ENCODE results near the gene FRMD4A. TPM values are rescaled to one million over a fixed set of nuclear protein-coding genes. Genes with fewer than 3 reads are reported as not detected.
"Not testable (repeated sequence)": the region's sequence is repeated elsewhere in the genome, so short reads cannot be mapped to it uniquely, and the experiment has no call there.

Gene FRMD4A
- total RNA-seq, 1 experiment from 2014 or later = 18.3 TPM

- H3K79me2 ChIP-seq (ENCODE audit: low read depth) = no peaks in the 10 kb centered on the region
These were observed 464.8 kb downstream of the FRMD4A start for GRCh38 chr10:13865758-13866491.

GRCh38 chr10:13865220-13865619, 465.5 kb downstream of the FRMD4A start:
- peak overlapping the region; percentile 93 for H3K27ac ChIP-seq

More at GRCh38 chr10:13865758-13866491, 464.8 kb downstream of the FRMD4A start:
- Histone ChIP-seq H3K4me1 (replicated peaks; ENCODE audit: insufficient read depth) (peaks cover 30% of the 10 kb centered on the region), H3K4me3 (peak overlapping the region; percentile 35; the same call in 1 of the 2 replicates), H4K20me1 (ENCODE audit: insufficient read depth) (no peaks in the 10 kb centered on the region), H3K9me2 (ENCODE audit: insufficient read depth) (no peaks in the 10 kb centered on the region), H3K36me3 (ENCODE audit: low read depth) (no peaks in the 10 kb centered on the region), H3K9me3 (ENCODE audit: insufficient read depth, low read depth) (no peaks in the 10 kb centered on the region), H3K27ac (peak overlapping the region; percentile 93), H3F3A (ENCODE audit: insufficient read depth, low read depth) (peaks cover 27% of the 10 kb centered on the region), H2AFZ (no peak overlapping the region; the same call in 1 of the 2 replicates), H3K4me2 (peak overlapping the region; percentile 71), H3K27me3 (ENCODE audit: insufficient read depth, low read depth) (no peaks in the 10 kb centered on the region)
- ChIA-PET POLR2A (ENCODE audit: unreplicated experiment) (no interaction called here), CTCF (interaction anchor here (0.5 to 0.7 kb wide), 2 partner anchors 71 to 661 kb away, joined by 3 to 4 read pairs; no protein-coding TSS in a partner anchor)
- intact Hi-C loops (cut with micrococcal nuclease; ENCODE audit: unreplicated experiment) = loop anchor here (1.0 kb wide), 1 partner anchor 16 kb away; no protein-coding TSS in a partner anchor
- DNase-seq = peak; percentile 68 to 92
- no peak for TF ChIP-seq EZH2 (IDR thresholded peaks at IDR 0.05; ENCODE audit: low read depth)
- TF ChIP-seq, protein P1, sequence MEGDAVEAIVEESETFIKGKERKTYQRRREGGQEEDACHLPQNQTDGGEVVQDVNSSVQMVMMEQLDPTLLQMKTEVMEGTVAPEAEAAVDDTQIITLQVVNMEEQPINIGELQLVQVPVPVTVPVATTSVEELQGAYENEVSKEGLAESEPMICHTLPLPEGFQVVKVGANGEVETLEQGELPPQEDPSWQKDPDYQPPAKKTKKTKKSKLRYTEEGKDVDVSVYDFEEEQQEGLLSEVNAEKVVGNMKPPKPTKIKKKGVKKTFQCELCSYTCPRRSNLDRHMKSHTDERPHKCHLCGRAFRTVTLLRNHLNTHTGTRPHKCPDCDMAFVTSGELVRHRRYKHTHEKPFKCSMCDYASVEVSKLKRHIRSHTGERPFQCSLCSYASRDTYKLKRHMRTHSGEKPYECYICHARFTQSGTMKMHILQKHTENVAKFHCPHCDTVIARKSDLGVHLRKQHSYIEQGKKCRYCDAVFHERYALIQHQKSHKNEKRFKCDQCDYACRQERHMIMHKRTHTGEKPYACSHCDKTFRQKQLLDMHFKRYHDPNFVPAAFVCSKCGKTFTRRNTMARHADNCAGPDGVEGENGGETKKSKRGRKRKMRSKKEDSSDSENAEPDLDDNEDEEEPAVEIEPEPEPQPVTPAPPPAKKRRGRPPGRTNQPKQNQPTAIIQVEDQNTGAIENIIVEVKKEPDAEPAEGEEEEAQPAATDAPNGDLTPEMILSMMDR (conservative IDR thresholded peaks at IDR 0.05) = no peak
- no TSS peak for BruUV-seq (replicated peaks)

DNA sequence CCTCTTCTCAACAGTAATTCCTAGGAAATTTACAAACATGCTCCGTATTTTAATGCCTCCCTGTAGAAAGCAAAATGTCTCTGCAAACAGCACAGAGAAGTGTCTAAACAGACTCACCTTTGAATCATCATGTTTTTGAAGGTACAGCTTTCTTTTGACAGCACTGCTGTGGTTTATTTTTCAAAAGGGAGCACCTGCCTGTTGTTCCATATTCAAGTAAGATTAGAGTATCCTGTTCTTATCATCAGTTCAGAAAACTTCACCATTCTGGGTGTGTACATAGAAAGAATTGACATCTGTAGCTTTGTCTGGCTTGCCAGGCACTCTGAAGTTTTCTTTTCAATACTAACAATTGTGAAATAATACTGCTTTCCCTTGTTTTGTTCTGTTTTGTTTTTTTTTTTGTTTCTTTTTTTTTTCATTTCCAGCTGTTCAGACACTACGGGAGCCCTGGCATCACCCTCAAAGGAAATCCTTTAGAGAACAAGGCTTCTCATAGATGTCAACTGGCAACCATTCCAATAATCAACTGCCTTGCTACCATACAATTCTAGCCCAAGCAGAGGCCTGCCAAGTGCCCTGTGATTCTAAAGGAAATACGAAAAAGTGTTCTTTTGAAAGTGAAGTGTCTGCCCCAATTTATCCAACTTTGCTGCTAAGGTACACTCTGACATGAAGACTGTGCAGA, 468.0 kb downstream of the FRMD4A start:
- Histone ChIP-seq H3K27me3 (ENCODE audit: insufficient read depth, low read depth) (no peaks in the 10 kb centered on the region), H3K4me2 (no peak overlapping the region), H3K9me2 (ENCODE audit: insufficient read depth) (no peaks in the 10 kb centered on the region), H3F3A (ENCODE audit: insufficient read depth, low read depth) (peaks cover 27% of the 10 kb centered on the region), H3K79me2 (ENCODE audit: low read depth) (no peaks in the 10 kb centered on the region), H2AFZ (no peak overlapping the region), H3K4me1 (replicated peaks; ENCODE audit: insufficient read depth) (peaks cover 30% of the 10 kb centered on the region), H3K9me3 (ENCODE audit: insufficient read depth, low read depth) (no peaks in the 10 kb centered on the region), H3K36me3 (ENCODE audit: low read depth) (no peaks in the 10 kb centered on the region), H4K20me1 (ENCODE audit: insufficient read depth) (no peaks in the 10 kb centered on the region), H3K4me3 (no peak overlapping the region), H3K27ac (no peak overlapping the region)
- DNase-seq = no peak
- intact Hi-C loops (cut with micrococcal nuclease; ENCODE audit: unreplicated experiment) = no loop called here
- TF ChIP-seq EZH2 (IDR thresholded peaks at IDR 0.05; ENCODE audit: low read depth) = no peak
- TF ChIP-seq, protein P1 (conservative IDR thresholded peaks at IDR 0.05) = no peak
- POLR2A ChIA-PET (ENCODE audit: unreplicated experiment) = interaction anchor here (0.5 to 0.8 kb wide), 2 partner anchors 101 to 296 kb away, joined by 4 to 8 read pairs; no protein-coding TSS in a partner anchor
- CTCF ChIA-PET = interaction anchor here (0.5 kb wide), 1 partner anchor 336 kb away, joined by 5 read pairs; no protein-coding TSS in a partner anchor
- no TSS peak for BruUV-seq (replicated peaks)

More at GRCh38 chr10:13865220-13865619, 465.5 kb downstream of the FRMD4A start:
- H4K20me1 ChIP-seq (ENCODE audit: insufficient read depth); POLR2A ChIA-PET (ENCODE audit: unreplicated experiment); H2AFZ ChIP-seq; H3K36me3 ChIP-seq (ENCODE audit: low read depth); H3K27me3 ChIP-seq (ENCODE audit: insufficient read depth, low read depth); BruUV-seq (replicated peaks); H3K79me2 ChIP-seq (ENCODE audit: low read depth); intact Hi-C loops (cut with micrococcal nuclease; ENCODE audit: unreplicated experiment); H3K9me3 ChIP-seq (ENCODE audit: insufficient read depth, low read depth); DNase-seq; H3K9me2 ChIP-seq (ENCODE audit: insufficient read depth): not testable (repeated sequence)
- CTCF ChIA-PET = interaction anchor here (0.5 to 0.6 kb wide), 2 partner anchors 624 to 662 kb away, joined by 3 to 4 read pairs; no protein-coding TSS in a partner anchor
- H3F3A ChIP-seq (ENCODE audit: insufficient read depth, low read depth) = peaks cover 27% of the 10 kb centered on the region
- H3K4me2 ChIP-seq = peak overlapping the region; percentile 71
- peaks cover 30% of the 10 kb centered on the region for H3K4me1 ChIP-seq (replicated peaks; ENCODE audit: insufficient read depth)
- H3K4me3 ChIP-seq = peak overlapping the region; percentile 35; the same call in 1 of the 2 replicates
